AG04449 (cell line): ENCODE measurements around the gene SLC16A5.

Source experiments
- CTCF ChIA-PET: fragments of 350-600 bp; formaldehyde crosslinking; extraction: SDS; loops from one replicate; lab custom pipeline; 2021; ENCODE audit warnings: antibody characterized with exemption; lab: Yijun Ruan, JAX
- POLR2A ChIA-PET: fragments of 400-600, 350-600 bp; formaldehyde crosslinking; extraction: SDS; loops from one replicate; lab custom pipeline; 2020; ENCODE audit warnings: antibody characterized with exemption, inconsistent platforms; lab: Yijun Ruan, JAX
- DNase-seq: peaks from one replicate; pipeline ENCODE4 v3.0.0-alpha.2; 2010; ENCODE audit warnings: low read depth, low spot score
- H3K4me3 ChIP-seq: 2 replicates; pipeline ENCODE4 v1.5.1; 2011; ENCODE audit warnings: low read depth, mild to moderate bottlenecking, control low read depth, low read length
- TF ChIP-seq, protein P1 (sequence below): IDR thresholded peaks from one replicate; pipeline ENCODE4 v1.5.1; 2011; ENCODE audit warnings: mild to moderate bottlenecking, moderate library complexity, low read length, control low read depth, inconsistent platforms; ENCODE audit not compliant: insufficient read depth; ENCODE audit errors: missing control alignments

Gene SLC16A5

DNA sequence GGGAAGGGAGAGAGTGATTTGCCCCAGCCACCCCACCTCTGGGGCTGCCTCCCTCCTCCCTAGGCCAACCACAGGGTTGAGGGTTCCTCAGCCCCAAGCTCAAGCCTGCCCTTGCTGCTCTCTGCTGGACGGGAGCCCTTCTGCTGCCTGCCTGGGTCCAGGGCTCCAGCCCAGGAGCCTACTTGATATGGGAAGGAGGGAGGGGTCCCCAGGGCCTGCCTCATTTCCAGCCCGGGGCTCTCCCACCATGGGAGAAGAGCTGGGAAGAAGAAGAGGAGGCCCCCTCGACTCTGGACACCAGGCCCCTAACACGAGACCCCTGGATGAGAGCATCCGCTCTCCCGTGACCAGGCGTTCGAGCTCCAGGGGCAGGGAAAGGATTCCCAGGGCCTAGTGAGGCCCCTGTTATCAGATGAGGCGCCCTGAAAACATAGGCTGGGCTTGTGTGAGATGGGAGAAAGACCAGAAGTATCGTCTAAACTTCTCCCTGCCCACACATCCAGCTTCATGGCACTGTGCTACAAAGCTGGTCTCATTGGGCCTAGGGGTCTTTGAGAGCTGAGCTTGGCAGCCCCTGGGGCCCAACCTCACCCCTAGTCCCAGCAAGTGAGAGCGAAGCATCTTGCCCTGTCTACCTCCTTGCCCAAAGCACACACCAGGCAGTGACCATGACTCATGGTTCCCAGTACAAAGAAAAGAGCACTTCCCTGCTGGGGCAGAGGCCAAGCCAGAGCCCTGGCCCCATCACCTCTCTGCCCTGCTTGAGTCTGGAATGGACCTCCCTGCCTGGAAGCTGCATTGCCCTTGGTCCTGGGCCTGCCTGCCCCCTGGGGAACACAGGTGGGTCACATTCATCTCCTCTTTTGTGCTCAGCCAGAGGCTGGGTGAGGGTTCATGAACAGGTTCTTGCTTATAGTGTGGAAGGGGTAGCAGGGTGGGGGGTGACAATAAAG, 987 bp downstream of the SLC16A5 start:
- ChIA-PET POLR2A (interaction anchor here (0.5 to 1.7 kb wide), 6 partner anchors 10 to 29 kb away, joined by 3 to 12 read pairs (median 3); no protein-coding TSS in a partner anchor), CTCF (interaction anchor here (0.8 to 3.2 kb wide), 11 partner anchors 7 to 127 kb away, joined by 3 to 25 read pairs (median 8); no protein-coding TSS in a partner anchor)
- peak overlapping the region; percentile 69 for H3K4me3 ChIP-seq
- TF ChIP-seq, protein P1, sequence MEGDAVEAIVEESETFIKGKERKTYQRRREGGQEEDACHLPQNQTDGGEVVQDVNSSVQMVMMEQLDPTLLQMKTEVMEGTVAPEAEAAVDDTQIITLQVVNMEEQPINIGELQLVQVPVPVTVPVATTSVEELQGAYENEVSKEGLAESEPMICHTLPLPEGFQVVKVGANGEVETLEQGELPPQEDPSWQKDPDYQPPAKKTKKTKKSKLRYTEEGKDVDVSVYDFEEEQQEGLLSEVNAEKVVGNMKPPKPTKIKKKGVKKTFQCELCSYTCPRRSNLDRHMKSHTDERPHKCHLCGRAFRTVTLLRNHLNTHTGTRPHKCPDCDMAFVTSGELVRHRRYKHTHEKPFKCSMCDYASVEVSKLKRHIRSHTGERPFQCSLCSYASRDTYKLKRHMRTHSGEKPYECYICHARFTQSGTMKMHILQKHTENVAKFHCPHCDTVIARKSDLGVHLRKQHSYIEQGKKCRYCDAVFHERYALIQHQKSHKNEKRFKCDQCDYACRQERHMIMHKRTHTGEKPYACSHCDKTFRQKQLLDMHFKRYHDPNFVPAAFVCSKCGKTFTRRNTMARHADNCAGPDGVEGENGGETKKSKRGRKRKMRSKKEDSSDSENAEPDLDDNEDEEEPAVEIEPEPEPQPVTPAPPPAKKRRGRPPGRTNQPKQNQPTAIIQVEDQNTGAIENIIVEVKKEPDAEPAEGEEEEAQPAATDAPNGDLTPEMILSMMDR, result peak; percentile 22
- DNase-seq, result no peak

- CTCF ChIA-PET, result interaction anchor here (0.8 to 1.9 kb wide), 5 partner anchors 14 to 110 kb away, joined by 3 to 17 read pairs (median 5); partner anchors contain the start of gene NT5C
- TF ChIP-seq, protein P1, result no peak
- H3K4me3 ChIP-seq, result no peak overlapping the region; the same call in 1 of the 2 replicates
- no peak for DNase-seq
- POLR2A ChIA-PET, result interaction anchor here (1.0 kb wide), 1 partner anchor 13 kb away, joined by 3 read pairs; no protein-coding TSS in a partner anchor
Measured at GRCh38 chr17:75090871-75091854, 3.4 kb downstream of the SLC16A5 start.

DNA sequence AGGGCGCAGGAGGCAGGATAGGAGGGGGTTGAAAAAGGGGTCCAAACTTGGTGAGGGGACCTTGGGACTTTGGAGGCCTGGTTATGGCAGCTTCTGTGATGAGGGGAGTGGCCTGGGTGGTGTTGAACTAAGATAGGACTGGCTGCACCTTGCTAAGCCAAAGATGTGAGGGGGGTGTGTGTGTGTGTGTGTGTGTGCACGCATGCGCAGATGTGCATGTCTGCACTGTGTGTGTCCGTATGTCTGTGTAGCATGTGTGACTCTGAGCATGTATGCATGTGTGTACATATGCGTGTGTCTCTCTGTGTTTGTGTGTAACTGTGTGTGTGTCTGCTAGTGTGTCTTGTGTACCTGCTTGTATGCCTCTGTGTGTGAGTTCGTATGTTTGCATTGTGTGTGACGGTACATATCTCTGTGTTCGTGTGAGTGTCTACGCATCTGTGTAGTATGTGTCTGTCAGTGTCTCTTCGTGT, 4.1 kb downstream of the SLC16A5 start:
- ChIA-PET CTCF (interaction anchor here (1.4 to 1.9 kb wide), 3 partner anchors 13 to 32 kb away, joined by 5 to 17 read pairs (median 10); no protein-coding TSS in a partner anchor), POLR2A (interaction anchor here (1.0 kb wide), 1 partner anchor 14 kb away, joined by 3 read pairs; no protein-coding TSS in a partner anchor)
- no peak overlapping the region for H3K4me3 ChIP-seq
- no peak for DNase-seq
- TF ChIP-seq, protein P1, result no peak

GRCh38 chr17:75093548-75094158, 5.9 kb downstream of the SLC16A5 start:
- TF ChIP-seq, protein P1, result no peak
- no peak overlapping the region for H3K4me3 ChIP-seq
- DNase-seq, result no peak
- ChIA-PET CTCF (interaction anchor here (5.1 to 5.8 kb wide), 2 partner anchors 12 to 21 kb away, joined by 36 to 43 read pairs; no protein-coding TSS in a partner anchor), POLR2A (no interaction called here)

DNA sequence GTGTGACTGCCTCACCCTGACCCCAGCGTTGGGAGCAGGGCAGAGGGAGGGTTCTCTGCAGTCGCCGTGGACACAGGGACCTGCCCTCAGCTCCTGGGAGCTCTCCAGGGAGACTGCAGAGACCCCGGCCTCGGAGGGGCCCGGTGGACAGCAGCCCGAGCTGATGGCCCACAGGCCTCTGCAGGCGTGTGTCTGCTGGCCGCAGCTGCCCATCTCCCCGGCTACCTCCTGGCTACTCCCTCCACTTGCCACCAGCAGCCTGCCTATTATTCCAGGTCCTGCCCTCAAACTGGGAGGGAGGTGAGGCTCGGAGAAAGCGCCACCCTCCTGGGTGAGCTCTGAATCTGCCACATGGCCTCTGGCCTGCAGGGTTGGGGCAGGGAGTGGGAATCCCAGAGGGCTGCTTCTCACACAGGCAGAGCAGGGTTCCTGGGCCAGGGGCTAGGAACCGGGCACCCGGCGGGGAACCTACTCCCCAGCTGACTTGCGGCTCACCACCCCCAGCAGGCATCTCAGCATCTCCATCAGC, 7.2 kb downstream of the SLC16A5 start:
- POLR2A ChIA-PET, result no interaction called here
- DNase-seq, result no peak
- TF ChIP-seq, protein P1, result no peak
- CTCF ChIA-PET, result interaction anchor here (1.3 to 5.8 kb wide), 3 partner anchors 11 to 20 kb away, joined by 3 to 43 read pairs (median 36); partner anchors contain the start of gene ARMC7
- H3K4me3 ChIP-seq, result no peak overlapping the region
